Keratinocyte (primary cell): ENCODE data around the gene CSNK2A1. TPM values are rescaled to one million over a fixed set of nuclear protein-coding genes. Genes with fewer than 3 reads are reported as not detected.

Source experiments
- DNase-seq: peaks from one replicate; pipeline ENCODE4 v3.0.0-alpha.2; 2011; ENCODE audit warnings: low read depth, missing footprints, low spot score
- FAIRE-seq: peaks from 2 replicates; lab custom pipeline; 2011; peaks lifted over from hg19 to GRCh38; lab: Jason Lieb, UNC
- H2AFZ ChIP-seq: 2 replicates; pipeline ENCODE4 v1.6.0; 2012; ENCODE audit warnings: low read length, control low read depth, inconsistent platforms; ENCODE audit not compliant: control insufficient read depth
- H3K27ac ChIP-seq: 2 replicates; pipeline ENCODE4 v1.5.1; 2011; ENCODE audit warnings: low read length; ENCODE audit not compliant: control insufficient read depth, insufficient read depth
- H3K27me3 ChIP-seq: 3 replicates; pipeline ENCODE4 v1.6.0; 2011; ENCODE audit warnings: low read length; ENCODE audit not compliant: control insufficient read depth, insufficient read depth; ENCODE audit errors: extremely low read depth
- H3K36me3 ChIP-seq, 2 experiments: 2 replicates in 1 of 2; 3 replicates in 1 of 2; pipeline ENCODE4 v1.5.1; 2011; ENCODE audit warnings: low read length in 2 of 2, mild to moderate bottlenecking in 1 of 2; ENCODE audit not compliant: control insufficient read depth in 2 of 2, insufficient read depth in 2 of 2; ENCODE audit errors: extremely low read depth in 1 of 2
- H3K4me1 ChIP-seq: 3 replicates; pipeline ENCODE4 v1.5.1; 2011; ENCODE audit warnings: low read length; ENCODE audit not compliant: control insufficient read depth, insufficient read depth; ENCODE audit errors: extremely low read depth
- H3K4me2 ChIP-seq: 3 replicates; pipeline ENCODE4 v1.6.0; 2011; ENCODE audit warnings: low read depth, low read length; ENCODE audit not compliant: control insufficient read depth, insufficient read depth; ENCODE audit errors: extremely low read depth
- H3K4me3 ChIP-seq, 3 experiments: fragments of 200-600 bp in 1 of 3; sonication (generic) in 1 of 3; 2 replicates in 2 of 3; 3 replicates in 1 of 3; pipeline ENCODE4 v1.5.1; 2011 to 2016; ENCODE audit warnings: low read length in 3 of 3, mild to moderate bottlenecking in 3 of 3, control low read depth in 2 of 3, inconsistent platforms in 1 of 3, low read depth in 1 of 3, mixed read lengths in 1 of 3, mixed run types in 1 of 3, moderate library complexity in 1 of 3; ENCODE audit not compliant: control insufficient read depth in 2 of 3, insufficient read depth in 2 of 3; ENCODE audit errors: extremely low read depth in 1 of 3
- H3K79me2 ChIP-seq: 2 replicates; pipeline ENCODE4 v1.6.0; 2012; ENCODE audit warnings: low read length; ENCODE audit not compliant: control insufficient read depth, insufficient read depth
- H3K9ac ChIP-seq: 3 replicates; pipeline ENCODE4 v1.6.0; 2011; ENCODE audit warnings: low read length; ENCODE audit not compliant: control insufficient read depth, insufficient read depth; ENCODE audit errors: extremely low read depth
- H3K9me1 ChIP-seq: 3 replicates; pipeline ENCODE4 v1.6.0; 2011; ENCODE audit warnings: low read length; ENCODE audit not compliant: control insufficient read depth, insufficient read depth; ENCODE audit errors: extremely low read depth
- H3K9me3 ChIP-seq: 2 replicates; pipeline ENCODE4 v1.5.1; 2012; ENCODE audit warnings: low read depth, low read length; ENCODE audit not compliant: control insufficient read depth
- H4K20me1 ChIP-seq: 3 replicates; pipeline ENCODE4 v1.6.0; 2011; ENCODE audit warnings: low read length; ENCODE audit not compliant: control insufficient read depth, insufficient read depth; ENCODE audit errors: extremely low read depth
- EZH2 ChIP-seq: IDR thresholded peaks from one replicate; pipeline ENCODE4 v1.6.1; 2012; ENCODE audit warnings: inconsistent platforms, mild to moderate bottlenecking, low read length, moderate library complexity
- dilution Hi-C: fragments of 300-500 bp; cut with MboI; formaldehyde crosslinking; loops from one replicate; pipeline ENCODE4 v1.7.0; 2020; ENCODE audit warnings: low sequenced_read_pairs; ENCODE audit not compliant: extremely low pct_ligation_motif_present
- polyA plus RNA-seq, 5 experiments: library from polyadenylated mRNA; depleted of rRNA in 3 of 5; stranded (reverse) in 3 of 5; stranded (forward) in 1 of 5; unstranded in 1 of 5; fragments of >200 nt; gene quantifications; 1 replicate in 1 of 5; 2 replicates in 3 of 5; 3 replicates in 1 of 5; pipeline versions ENCODE4 v1.2.1 to v1.2.3, GENCODE V29; 2011 to 2012; ENCODE audit warnings: missing spikeins in 2 of 5, low read depth in 1 of 5, low replicate concordance in 1 of 5
- TF ChIP-seq, protein P1 (sequence below), 3 experiments: IDR thresholded peaks in 1 of 3; conservative IDR thresholded peaks in 1 of 3; optimal IDR thresholded peaks in 1 of 3; 2 replicates in 2 of 3; 3 replicates in 1 of 3; pipeline versions ENCODE3 to v1.5.1; 2011; ENCODE audit warnings: low read length in 3 of 3, mild to moderate bottlenecking in 3 of 3, moderate library complexity in 2 of 3, control low read depth in 1 of 3, inconsistent platforms in 1 of 3; ENCODE audit not compliant: insufficient read depth in 2 of 3; ENCODE audit errors: extremely low read depth in 1 of 3

Gene CSNK2A1
- polyA plus RNA-seq, 1 donor (not counting 4 experiments of a cell fraction or from before 2014, with no cell fraction given): 122 TPM

DNA sequence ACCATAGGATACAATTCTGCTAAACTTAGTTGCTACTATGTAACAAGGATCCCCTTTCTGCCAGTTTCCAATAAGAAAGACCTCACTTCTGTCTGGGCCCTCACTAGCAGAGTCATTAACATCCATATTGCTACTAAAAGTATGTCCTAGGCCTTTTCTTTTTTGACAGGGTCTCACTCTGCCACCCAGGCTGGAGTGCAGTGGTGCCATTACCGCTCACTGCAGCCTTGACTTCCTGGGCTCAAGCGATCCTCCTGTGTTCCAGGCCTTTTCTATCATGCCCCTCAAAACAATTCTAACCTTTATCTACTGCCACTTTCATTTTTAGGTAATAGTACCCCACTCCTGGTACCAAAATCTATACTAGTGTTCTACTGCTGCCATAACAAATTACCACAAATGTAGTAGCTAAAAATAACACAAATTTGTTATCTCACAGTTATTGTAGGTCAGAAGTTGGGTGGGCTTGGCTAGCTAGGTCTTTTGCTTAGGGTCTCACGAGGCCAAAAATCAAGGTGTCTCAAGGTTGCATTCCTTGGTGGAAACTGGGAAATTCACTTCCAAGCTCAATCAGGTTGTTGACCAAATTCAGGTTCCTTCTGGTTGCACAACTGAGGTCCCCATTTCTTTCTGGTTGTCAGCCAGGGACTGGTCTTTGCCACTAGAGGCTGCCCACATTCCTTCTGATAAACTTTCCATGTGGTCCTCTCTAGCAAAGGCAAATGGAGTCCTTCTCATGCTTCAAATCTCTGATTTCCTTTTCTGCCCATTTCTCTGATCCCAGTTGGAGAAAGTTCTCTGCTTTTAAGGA lies 3.0 kb downstream of the CSNK2A1 start:
- TF ChIP-seq, protein P1, sequence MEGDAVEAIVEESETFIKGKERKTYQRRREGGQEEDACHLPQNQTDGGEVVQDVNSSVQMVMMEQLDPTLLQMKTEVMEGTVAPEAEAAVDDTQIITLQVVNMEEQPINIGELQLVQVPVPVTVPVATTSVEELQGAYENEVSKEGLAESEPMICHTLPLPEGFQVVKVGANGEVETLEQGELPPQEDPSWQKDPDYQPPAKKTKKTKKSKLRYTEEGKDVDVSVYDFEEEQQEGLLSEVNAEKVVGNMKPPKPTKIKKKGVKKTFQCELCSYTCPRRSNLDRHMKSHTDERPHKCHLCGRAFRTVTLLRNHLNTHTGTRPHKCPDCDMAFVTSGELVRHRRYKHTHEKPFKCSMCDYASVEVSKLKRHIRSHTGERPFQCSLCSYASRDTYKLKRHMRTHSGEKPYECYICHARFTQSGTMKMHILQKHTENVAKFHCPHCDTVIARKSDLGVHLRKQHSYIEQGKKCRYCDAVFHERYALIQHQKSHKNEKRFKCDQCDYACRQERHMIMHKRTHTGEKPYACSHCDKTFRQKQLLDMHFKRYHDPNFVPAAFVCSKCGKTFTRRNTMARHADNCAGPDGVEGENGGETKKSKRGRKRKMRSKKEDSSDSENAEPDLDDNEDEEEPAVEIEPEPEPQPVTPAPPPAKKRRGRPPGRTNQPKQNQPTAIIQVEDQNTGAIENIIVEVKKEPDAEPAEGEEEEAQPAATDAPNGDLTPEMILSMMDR (optimal IDR thresholded peaks at IDR 0.05 in 1 of 3, IDR thresholded peaks at IDR 0.05 in 1 of 3, conservative IDR thresholded peaks at IDR 0.05 in 1 of 3; ENCODE audit: extremely low read depth in 1 of 3, insufficient read depth in 2 of 3, low read length in 3 of 3): no peak
- DNase-seq (no peak), FAIRE-seq (no peak)
- peak overlapping the region; percentile 52 for H3K4me2 ChIP-seq
- peaks cover 80% of the 10 kb centered on the region for H3K79me2 ChIP-seq
- H3K9me1 ChIP-seq: no peaks in the 10 kb centered on the region
- peaks cover 0 to 25% of the 10 kb centered on the region in 2 experiments for H3K36me3 ChIP-seq
- dilution Hi-C loops: no loop called here
- H3K27me3 ChIP-seq: no peaks in the 10 kb centered on the region
- H3K4me1 ChIP-seq: peaks cover 40% of the 10 kb centered on the region
- no peak overlapping the region for H3K9ac ChIP-seq
- H3K9me3 ChIP-seq: no peaks in the 10 kb centered on the region
- H2AFZ ChIP-seq: no peak overlapping the region
- H3K4me3 ChIP-seq: peak overlapping the region in 1 of 3 experiments; percentile 4
- peak overlapping the region; percentile 42 for H3K27ac ChIP-seq
- peaks cover 9% of the 10 kb centered on the region for H4K20me1 ChIP-seq

DNA sequence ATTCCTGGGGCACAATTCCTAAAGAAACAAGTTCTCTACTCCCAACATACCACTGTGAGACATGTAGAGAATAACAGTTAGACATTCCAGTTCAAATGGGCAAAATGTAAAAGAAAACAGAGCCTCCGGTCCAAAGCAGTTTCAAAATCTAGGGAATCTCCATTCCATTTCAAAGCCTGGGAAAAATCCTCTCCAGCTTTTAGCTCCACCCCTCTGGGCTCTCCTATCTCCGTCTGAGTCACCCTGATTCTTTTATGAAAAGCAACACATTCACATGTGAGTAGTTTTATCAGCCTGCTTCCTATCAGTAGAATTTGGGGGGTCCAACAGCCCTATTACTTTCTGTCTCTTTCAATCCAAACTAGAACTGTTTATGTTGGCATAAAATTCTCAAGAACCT lies 3.7 kb downstream of the CSNK2A1 start:
- peaks cover 87% of the 10 kb centered on the region for H3K79me2 ChIP-seq
- H3K27me3 ChIP-seq: no peaks in the 10 kb centered on the region
- peak overlapping the region; percentile 52 for H3K4me2 ChIP-seq
- no peak overlapping the region for H2AFZ ChIP-seq
- no peaks in the 10 kb centered on the region for H3K9me3 ChIP-seq
- FAIRE-seq: peak; percentile 55
- dilution Hi-C loops: no loop called here
- H3K9ac ChIP-seq: no peak overlapping the region
- DNase-seq: no peak
- H4K20me1 ChIP-seq: peaks cover 11% of the 10 kb centered on the region
- H3K9me1 ChIP-seq: no peaks in the 10 kb centered on the region
- no peak for TF ChIP-seq EZH2
- TF ChIP-seq, protein P1 (optimal IDR thresholded peaks at IDR 0.05 in 1 of 3, IDR thresholded peaks at IDR 0.05 in 1 of 3, conservative IDR thresholded peaks at IDR 0.05 in 1 of 3; ENCODE audit: extremely low read depth in 1 of 3, insufficient read depth in 2 of 3, low read length in 3 of 3): no peak
- H3K27ac ChIP-seq: peak overlapping the region; percentile 42
- H3K36me3 ChIP-seq: peaks cover 0 to 25% of the 10 kb centered on the region in 2 experiments
- peaks cover 41% of the 10 kb centered on the region for H3K4me1 ChIP-seq
- H3K4me3 ChIP-seq: peak overlapping the region in 1 of 3 experiments; percentile 36
